ENCODE results near the gene ADAM22.

GRCh38 chr7:88069093-88069492 is 135.0 kb downstream of the ADAM22 start:
- no peak for TF ChIP-seq CTCF (IDR thresholded peaks at IDR 0.05)
- TF ChIP-seq POLR2A (IDR thresholded peaks at IDR 0.05), result no peak
